Astrocyte of the cerebellum (primary cell): ENCODE data around the gene RIC8A.
A peak's percentile ranks its signal among the peaks of the same experiment; 100 is the strongest.
"Not testable (repeated sequence)": the region's sequence is repeated elsewhere in the genome, so short reads cannot be mapped to it uniquely, and the experiment has no call there.

Experiments used
- DNase-seq: peaks from one replicate; pipeline ENCODE4 v3.0.0-alpha.2; 2011; ENCODE audit warnings: low read depth
- H3K4me3 ChIP-seq: 2 replicates; pipeline ENCODE4 v1.5.1; 2011; ENCODE audit warnings: mild to moderate bottlenecking, low read depth, low read length, moderate library complexity
- in situ Hi-C: cut with HindIII; loops from 2 replicates; pipeline ENCODE4 v1.10.0; 2017; ENCODE audit warnings: low sequenced_read_pairs
- TF ChIP-seq, protein P1 (sequence below): IDR thresholded peaks from 2 replicates; pipeline ENCODE4 v1.5.1; 2012; ENCODE audit warnings: low read length, low read depth, moderate library complexity, mild to moderate bottlenecking; ENCODE audit errors: missing control alignments

The RIC8A gene

DNA sequence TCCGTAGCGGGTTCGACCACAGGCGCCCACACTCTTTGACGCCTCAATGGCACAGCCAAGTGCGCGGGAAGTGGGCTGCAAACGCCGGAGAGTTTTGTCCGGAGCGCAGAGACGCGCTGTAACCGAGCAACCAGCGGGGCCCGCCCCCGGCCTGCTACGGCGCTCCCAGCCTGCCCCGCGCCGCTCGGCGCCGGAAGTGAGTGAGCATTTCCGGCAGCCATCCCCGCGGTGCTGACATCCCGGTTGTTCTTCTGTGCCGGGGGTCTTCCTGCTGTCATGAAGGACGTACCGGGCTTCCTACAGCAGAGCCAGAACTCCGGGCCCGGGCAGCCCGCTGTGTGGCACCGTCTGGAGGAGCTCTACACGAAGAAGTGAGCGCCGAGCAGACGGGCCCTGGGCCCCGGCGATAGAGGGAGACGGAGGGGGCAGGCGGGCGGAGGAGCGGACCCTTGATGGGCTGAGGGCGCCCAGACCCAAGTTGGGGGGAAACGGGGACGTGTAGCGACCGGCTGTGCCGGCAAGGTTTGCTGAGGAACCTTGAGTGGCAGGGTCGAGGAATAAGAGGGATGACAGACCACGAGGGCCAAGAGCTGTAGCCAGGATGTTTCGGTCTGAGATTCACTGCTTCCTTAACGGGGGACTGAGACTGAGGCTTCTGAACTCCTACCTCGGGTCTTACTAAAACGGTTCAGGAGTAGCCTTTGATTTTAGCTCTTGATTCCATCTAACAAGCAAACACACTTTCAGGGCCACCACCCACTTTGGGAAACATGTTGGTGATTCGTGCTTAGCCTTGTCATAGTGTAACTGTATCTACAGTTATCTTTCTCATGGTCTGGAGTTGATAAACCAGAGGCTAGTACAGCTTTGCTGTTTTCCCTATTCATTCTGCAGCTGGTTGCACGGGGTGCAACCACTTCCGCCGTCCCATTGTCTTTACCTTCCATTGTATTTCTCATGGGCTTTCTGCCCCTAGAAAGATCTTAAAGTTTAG is 29.6 kb downstream of the RIC8A start, which contains the start of gene PSMD13:
Gene PSMD13 (plus strand): TSS at position 203 of the 994 bp plus-strand sequence. CDS start 74 bp downstream, at position 277.
- DNase-seq, result peak; percentile 49
- peak within 1 kb of the TSS; percentile 96 for H3K4me3 ChIP-seq
- in situ Hi-C loops, result no loop called here
- TF ChIP-seq, protein P1, sequence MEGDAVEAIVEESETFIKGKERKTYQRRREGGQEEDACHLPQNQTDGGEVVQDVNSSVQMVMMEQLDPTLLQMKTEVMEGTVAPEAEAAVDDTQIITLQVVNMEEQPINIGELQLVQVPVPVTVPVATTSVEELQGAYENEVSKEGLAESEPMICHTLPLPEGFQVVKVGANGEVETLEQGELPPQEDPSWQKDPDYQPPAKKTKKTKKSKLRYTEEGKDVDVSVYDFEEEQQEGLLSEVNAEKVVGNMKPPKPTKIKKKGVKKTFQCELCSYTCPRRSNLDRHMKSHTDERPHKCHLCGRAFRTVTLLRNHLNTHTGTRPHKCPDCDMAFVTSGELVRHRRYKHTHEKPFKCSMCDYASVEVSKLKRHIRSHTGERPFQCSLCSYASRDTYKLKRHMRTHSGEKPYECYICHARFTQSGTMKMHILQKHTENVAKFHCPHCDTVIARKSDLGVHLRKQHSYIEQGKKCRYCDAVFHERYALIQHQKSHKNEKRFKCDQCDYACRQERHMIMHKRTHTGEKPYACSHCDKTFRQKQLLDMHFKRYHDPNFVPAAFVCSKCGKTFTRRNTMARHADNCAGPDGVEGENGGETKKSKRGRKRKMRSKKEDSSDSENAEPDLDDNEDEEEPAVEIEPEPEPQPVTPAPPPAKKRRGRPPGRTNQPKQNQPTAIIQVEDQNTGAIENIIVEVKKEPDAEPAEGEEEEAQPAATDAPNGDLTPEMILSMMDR, result no peak

DNA sequence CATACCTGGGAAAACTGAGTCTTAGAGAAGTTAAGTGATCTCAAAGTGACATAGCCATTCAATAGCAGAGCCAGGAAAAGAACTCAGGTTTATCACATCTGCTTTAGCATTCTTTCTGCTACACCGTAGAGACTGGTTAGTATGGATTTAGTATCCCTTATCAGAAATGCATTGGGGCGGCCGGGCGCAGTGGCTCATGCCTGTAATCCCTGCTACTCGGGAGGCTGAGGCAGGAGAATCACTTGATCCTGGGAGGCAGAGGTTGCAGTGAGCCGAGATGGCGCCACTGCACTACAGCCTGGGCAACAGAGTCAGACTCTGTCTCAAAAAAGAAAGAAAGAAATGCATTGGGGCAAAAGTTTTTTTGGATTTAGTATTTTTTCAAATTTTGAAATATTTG is 30.8 kb downstream of the RIC8A start:
- DNase-seq, in situ Hi-C loops, H3K4me3 ChIP-seq: not testable (repeated sequence)

DNA sequence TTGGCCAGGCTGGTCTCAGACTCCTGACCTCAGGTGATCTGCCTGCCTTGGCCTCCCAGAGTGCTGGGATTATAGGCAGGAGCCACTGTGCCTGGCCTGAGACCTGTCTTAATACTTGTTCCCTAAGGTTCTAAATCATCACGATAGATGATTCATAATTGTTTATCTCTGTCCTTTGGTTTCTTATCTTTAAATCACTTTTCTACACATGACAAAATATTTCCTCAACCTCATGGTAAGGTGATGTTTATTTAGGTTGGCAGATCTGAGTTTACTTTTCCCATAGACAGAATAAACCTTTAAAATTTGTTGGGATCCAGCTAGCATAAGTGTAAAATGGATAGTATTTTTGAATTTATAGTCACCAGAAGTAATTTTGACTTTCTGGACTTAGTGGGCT is 32.8 kb downstream of the RIC8A start:
- TF ChIP-seq, protein P1, result no peak
- DNase-seq, result no peak
- in situ Hi-C loops, result no loop called here
- H3K4me3 ChIP-seq, result no peak overlapping the region

DNA sequence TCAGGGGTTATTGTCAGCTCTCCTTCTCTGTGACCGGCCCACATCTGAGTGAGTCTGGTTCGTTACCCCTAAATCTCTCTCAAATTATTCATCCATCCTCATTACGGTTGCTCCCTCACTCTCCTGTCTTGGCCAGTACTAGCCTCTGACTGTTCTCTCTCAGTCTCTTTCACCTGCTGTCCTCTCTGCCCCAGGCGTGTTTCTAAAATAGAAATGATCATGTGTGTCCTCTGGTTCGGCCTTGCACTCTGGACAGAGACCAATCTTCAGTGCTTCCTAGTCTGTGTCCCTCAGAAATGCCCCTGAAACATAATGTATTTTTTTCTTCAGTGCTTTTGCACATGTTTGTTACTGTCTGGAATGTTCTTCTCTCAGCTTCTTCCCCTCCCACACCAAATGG is 34.1 kb downstream of the RIC8A start:
- TF ChIP-seq, protein P1, result no peak
- in situ Hi-C loops, result no loop called here
- no peak overlapping the region for H3K4me3 ChIP-seq
- no peak for DNase-seq

DNA sequence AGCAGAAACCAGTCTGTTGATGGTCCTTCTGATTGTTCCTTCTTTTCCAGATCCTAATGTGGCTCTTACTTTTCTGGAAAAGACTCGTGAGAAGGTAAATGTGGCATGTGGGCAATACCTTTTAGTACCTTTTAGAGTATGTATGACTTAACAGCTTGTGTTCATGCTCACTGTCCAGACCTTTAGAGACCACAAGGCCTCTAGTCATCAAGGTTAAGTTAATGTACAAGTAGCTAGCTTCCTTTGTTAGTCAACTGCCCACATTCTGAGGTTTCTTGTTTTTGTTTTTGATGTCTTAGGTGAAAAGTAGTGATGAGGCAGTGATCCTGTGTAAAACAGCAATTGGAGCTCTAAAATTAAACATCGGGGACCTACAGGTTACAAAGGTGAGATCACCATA is 36.9 kb downstream of the RIC8A start:
- no peak overlapping the region for H3K4me3 ChIP-seq
- no peak for DNase-seq
- in situ Hi-C loops, result no loop called here
- TF ChIP-seq, protein P1, result no peak

DNA sequence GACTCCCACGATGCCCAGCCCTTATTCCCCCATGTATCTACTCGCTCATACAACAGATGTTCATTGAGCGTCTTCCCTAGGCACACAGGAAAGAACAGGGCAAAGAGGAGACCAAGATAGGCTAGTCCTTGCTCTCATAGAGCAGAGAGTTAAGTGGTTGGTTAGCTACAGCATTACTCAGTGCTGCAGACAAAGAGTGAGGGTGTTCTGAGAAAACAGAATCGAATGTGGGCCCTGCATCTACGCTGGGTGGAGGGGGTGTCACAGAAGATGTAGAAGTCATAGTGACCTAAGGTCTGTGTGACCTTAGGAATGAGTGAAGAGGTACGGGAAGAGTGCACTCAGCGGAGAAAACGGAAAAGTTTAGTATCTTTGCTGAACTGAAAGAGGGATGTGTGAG is 41.6 kb downstream of the RIC8A start:
- in situ Hi-C loops, result no loop called here
- TF ChIP-seq, protein P1, result no peak
- no peak for DNase-seq
- H3K4me3 ChIP-seq, result no peak overlapping the region

DNA sequence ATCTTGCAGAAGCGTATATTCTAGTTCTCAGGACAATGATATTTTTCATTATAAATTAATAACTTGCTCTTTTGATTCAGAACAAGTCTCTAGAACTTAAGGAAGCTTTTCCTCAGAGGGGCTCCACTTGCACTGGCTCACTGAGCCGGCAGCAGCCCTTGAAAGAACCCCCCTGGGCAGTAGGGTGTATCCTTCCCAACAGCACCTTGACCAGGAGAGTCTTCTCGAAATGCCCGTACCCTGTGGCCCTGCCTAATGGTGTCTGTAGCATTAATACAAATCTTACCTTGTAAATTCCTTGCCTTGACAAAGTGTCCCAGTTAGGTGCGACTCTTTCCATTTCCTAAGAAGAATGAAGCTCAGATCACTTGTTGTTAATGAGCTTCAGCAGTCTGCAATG is 42.8 kb downstream of the RIC8A start:
- no peak for DNase-seq
- TF ChIP-seq, protein P1, result no peak
- in situ Hi-C loops, result loop anchor here (5.0 kb wide), 1 partner anchor 202 kb away; the partner anchor contains the start of gene PTDSS2
- H3K4me3 ChIP-seq, result no peak overlapping the region
